Lower leg skin (tissue), 4 donors: ENCODE measurements around the gene AXL. TPM values are rescaled to one million over a fixed set of nuclear protein-coding genes. Genes with fewer than 3 reads are reported as not detected.

Experiments
- DNase-seq, 2 donors: peaks; one replicate each; pipeline ENCODE4 v3.0.0-alpha.2; 2019; ENCODE audit warnings: low spot score in 2 of 2
- H3K4me3 ChIP-seq: fragments of 200-600 bp; sonication (generic); 2 replicates; pipeline ENCODE4 v1.5.1; 2017; ENCODE audit warnings: mild to moderate bottlenecking, low read depth; ENCODE audit not compliant: poor library complexity, severe bottlenecking
- CTCF ChIP-seq, 3 donors: fragments of 450-650 bp; IDR thresholded peaks; one replicate each; pipeline ENCODE4 v1.5.1; 2016; ENCODE audit warnings: antibody characterized with exemption in 3 of 3, mild to moderate bottlenecking in 3 of 3, moderate library complexity in 2 of 3
- POLR2A ChIP-seq, 2 donors: fragments of 450-650 bp; IDR thresholded peaks; one replicate each; pipeline ENCODE4 v1.6.1; 2016 to 2017; ENCODE audit warnings: antibody characterized with exemption in 2 of 2, mild to moderate bottlenecking in 1 of 2, moderate library complexity in 1 of 2
- WGBS, 2 donors: methylation state at CpG; one replicate each; pipeline ENCODE4 v1.1.5; 2018; 5-methylcytosine and 5-hydroxymethylcytosine counted together
- intact Hi-C: fragments of 100-400 bp; cut with DNase I; formaldehyde crosslinking; loops from one replicate; pipeline ENCODE4 v1.15.0; 2023; ENCODE audit warnings: low total_unique reads
- total RNA-seq, 4 donors: library from RNA; depleted of rRNA; stranded (reverse); fragments of >200 nt; gene quantifications; one replicate each; pipeline ENCODE4 v1.1.0, GENCODE V29; 2016

Gene AXL
- total RNA-seq, 4 donors from 2014 or later: 17.3 to 86.2 (median 56.7) TPM

- WGBS, 2 donors: 69 to 70% methylated on average over 10 of the region's 10 CpGs
- no peak overlapping the region for H3K4me3 ChIP-seq
- DNase-seq: no peak
- intact Hi-C loops: no loop called here
- no peak for TF ChIP-seq CTCF (IDR thresholded peaks at IDR 0.05)
Observed at GRCh38 chr19:41205995-41206394, 13.0 kb upstream of the AXL start.

- TF ChIP-seq CTCF (IDR thresholded peaks at IDR 0.05) (no peak), POLR2A (IDR thresholded peaks at IDR 0.05) (no peak)
- 71 to 76% methylated on average over 9 of the region's 9 CpGs for WGBS, 2 donors
- no peak for DNase-seq
- intact Hi-C loops: no loop called here
- no peak overlapping the region for H3K4me3 ChIP-seq
Observed at GRCh38 chr19:41206456-41206855, 12.6 kb upstream of the AXL start.

GRCh38 chr19:41206926-41207750, 11.9 kb upstream of the AXL start:
- no peak overlapping the region for H3K4me3 ChIP-seq
- intact Hi-C loops: no loop called here
- 52 to 54% methylated on average over 25 to 26 of the region's 26 CpGs for WGBS, 2 donors
- TF ChIP-seq CTCF (IDR thresholded peaks at IDR 0.05) (no peak), POLR2A (IDR thresholded peaks at IDR 0.05) (no peak)
- peak; percentile 84 to 97 for DNase-seq

- WGBS, 2 donors: 89 to 100% methylated on average over 1 of the region's 1 CpG
- no peak overlapping the region for H3K4me3 ChIP-seq
- no peak for TF ChIP-seq CTCF (IDR thresholded peaks at IDR 0.05)
- no peak for TF ChIP-seq POLR2A (IDR thresholded peaks at IDR 0.05)
- intact Hi-C loops: no loop called here
- DNase-seq: no peak
Observed at GRCh38 chr19:41214161-41214560, 4.9 kb upstream of the AXL start.

- no peak for DNase-seq
- TF ChIP-seq CTCF (IDR thresholded peaks at IDR 0.05) (no peak), POLR2A (IDR thresholded peaks at IDR 0.05) (no peak)
- H3K4me3 ChIP-seq: no peak overlapping the region
- WGBS, 2 donors: 61 to 79% methylated on average over 7 of the region's 7 CpGs
- intact Hi-C loops: no loop called here
Observed at GRCh38 chr19:41217741-41218140, 1.3 kb upstream of the AXL start.

GRCh38 chr19:41218249-41218614, 791 bp upstream of the AXL start:
- intact Hi-C loops: no loop called here
- no peak overlapping the region for H3K4me3 ChIP-seq
- TF ChIP-seq CTCF (IDR thresholded peaks at IDR 0.05) (no peak), POLR2A (IDR thresholded peaks at IDR 0.05) (no peak)
- WGBS, 2 donors: 54 to 65% methylated on average over 7 of the region's 7 CpGs
- no peak for DNase-seq
